Measurements from ENCODE around the gene NLGN4X.

- TF ChIP-seq EZH2phosphoT487 (IDR thresholded peaks at IDR 0.05; ENCODE audit: low read length) (no peak), CTCF (IDR thresholded peaks at IDR 0.05; ENCODE audit: low read length) (no peak), EZH2 (optimal IDR thresholded peaks at IDR 0.05; ENCODE audit: low read depth, low read length) (no peak)
Observed at GRCh38 chrX:6053141-6053540, 175.5 kb downstream of the NLGN4X start.
